Colonic mucosa (tissue), 4 donors: ENCODE data around the gene ENOSF1. TPM values are rescaled to one million over a fixed set of nuclear protein-coding genes. Genes with fewer than 3 reads are reported as not detected.
A peak's percentile ranks its signal among the peaks of the same experiment; 100 is the strongest.

Source experiments
- DNase-seq: peaks from one replicate; pipeline ENCODE4 v3.0.0-alpha.2; 2020
- H3K27ac ChIP-seq: fragments of 200-600 bp; one replicate; pipeline ENCODE4 v1.8.0; 2021
- H3K27me3 ChIP-seq: fragments of 200-600 bp; one replicate; pipeline ENCODE4 v1.8.0; 2021
- H3K36me3 ChIP-seq: fragments of 200-600 bp; one replicate; pipeline ENCODE4 v1.8.0; 2021
- H3K4me1 ChIP-seq: fragments of 200-600 bp; one replicate; pipeline ENCODE4 v1.8.0; 2021; ENCODE audit warnings: mild to moderate bottlenecking
- H3K4me3 ChIP-seq: fragments of 200-600 bp; one replicate; pipeline ENCODE4 v1.8.0; 2021
- H3K9ac ChIP-seq, 2 donors: one replicate each; pipeline ENCODE4 v1.7.0; 2013; ENCODE audit warnings: control low read depth in 2 of 2, low read depth in 2 of 2, low read length in 2 of 2
- H3K9me3 ChIP-seq: fragments of 200-600 bp; one replicate; pipeline ENCODE4 v1.8.0; 2021
- CTCF ChIP-seq: fragments of 200-600 bp; IDR thresholded peaks from one replicate; pipeline ENCODE4 v1.8.0; 2022; ENCODE audit warnings: antibody characterized with exemption, mild to moderate bottlenecking
- intact Hi-C: fragments of 100-400 bp; cut with DNase I; formaldehyde crosslinking; loops from one replicate; pipeline ENCODE4 v1.14.1; 2022
- total RNA-seq, 2 donors: library from RNA; stranded (reverse); fragmentation: NEBNext Ultra II Directional in 1 of 2; extraction: Animal tissue kit (Norgen Biotek cat#: 25700) in 1 of 2; gene quantifications; one replicate each; pipeline ENCODE4 v1.2.1, GENCODE V29; 2021
- donor health status: healthy.
- donor health status: DM: no; HTN: no; CAD: no.
- donor health status: DM: no; HTN: no; CAD: no.

The ENOSF1 gene
- total RNA-seq, 2 donors from 2014 or later = 51.7 to 103 TPM

GRCh38 chr18:662197-662596, 50.2 kb downstream of the ENOSF1 start:
- no peak overlapping the region for H3K9ac ChIP-seq
- DNase-seq = no peak
- H3K36me3 ChIP-seq = no peaks in the 10 kb centered on the region
- no peak overlapping the region for H3K4me3 ChIP-seq
- H3K27me3 ChIP-seq = no peaks in the 10 kb centered on the region
- intact Hi-C loops = no loop called here
- H3K4me1 ChIP-seq = no peaks in the 10 kb centered on the region
- H3K9me3 ChIP-seq = no peaks in the 10 kb centered on the region
- H3K27ac ChIP-seq = no peak overlapping the region
- TF ChIP-seq CTCF = no peak

GRCh38 chr18:659597-659996, 52.8 kb downstream of the ENOSF1 start:
- no peak for DNase-seq
- Histone ChIP-seq H3K27me3 (no peaks in the 10 kb centered on the region), H3K9ac (no peak overlapping the region), H3K27ac (no peak overlapping the region), H3K9me3 (no peaks in the 10 kb centered on the region), H3K4me3 (no peak overlapping the region), H3K36me3 (no peaks in the 10 kb centered on the region), H3K4me1 (no peaks in the 10 kb centered on the region)
- TF ChIP-seq CTCF = no peak
- intact Hi-C loops = no loop called here

GRCh38 chr18:658947-659533, 53.4 kb downstream of the ENOSF1 start:
- no peaks in the 10 kb centered on the region for H3K4me1 ChIP-seq
- no peak overlapping the region for H3K27ac ChIP-seq
- no peak for TF ChIP-seq CTCF
- H3K9me3 ChIP-seq = no peaks in the 10 kb centered on the region
- DNase-seq = no peak
- no peaks in the 10 kb centered on the region for H3K27me3 ChIP-seq
- peak overlapping the region; percentile 94 for H3K4me3 ChIP-seq
- H3K9ac ChIP-seq = no peak overlapping the region
- intact Hi-C loops = no loop called here
- H3K36me3 ChIP-seq = no peaks in the 10 kb centered on the region

GRCh38 chr18:658001-658946, 54.2 kb downstream of the ENOSF1 start:
- intact Hi-C loops = no loop called here
- peak overlapping the region; percentile 94 for H3K4me3 ChIP-seq
- H3K27me3 ChIP-seq = no peaks in the 10 kb centered on the region
- H3K4me1 ChIP-seq = no peaks in the 10 kb centered on the region
- H3K9me3 ChIP-seq = no peaks in the 10 kb centered on the region
- no peak for TF ChIP-seq CTCF
- peak overlapping the region; percentile 89 for H3K27ac ChIP-seq
- DNase-seq = peak; percentile 96
- peak overlapping the region; percentile 66 to 71 for H3K9ac ChIP-seq
- H3K36me3 ChIP-seq = no peaks in the 10 kb centered on the region

GRCh38 chr18:657311-658000, 55.0 kb downstream of the ENOSF1 start, which contains the start of gene TYMS:
Gene TYMS, plus strand, starts transcription at chr18:657653. Its CDS starts 90 bp downstream, at chr18:657743.
- H3K27me3 ChIP-seq = no peaks in the 10 kb centered on the region
- no peaks in the 10 kb centered on the region for H3K4me1 ChIP-seq
- intact Hi-C loops = no loop called here
- H3K9me3 ChIP-seq = no peaks in the 10 kb centered on the region
- peak within 1 kb of the TSS; percentile 94 for H3K4me3 ChIP-seq
- DNase-seq = peak; percentile 88
- no peak for TF ChIP-seq CTCF
- peak within 1 kb of the TSS; percentile 66 to 71 for H3K9ac ChIP-seq
- H3K27ac ChIP-seq = peak within 1 kb of the TSS; percentile 89
- H3K36me3 ChIP-seq = no peaks in the 10 kb centered on the region
